Endothelial cell of umbilical vein (primary cell): ENCODE data around the gene BCL7A. TPM values are rescaled to one million over a fixed set of nuclear protein-coding genes. Genes with fewer than 3 reads are reported as not detected.

Source experiments
- BruUV-seq: library from RNA; stranded (reverse); fragments of 400-500 nt; replicated peaks from 2 replicates; lab custom pipeline; 2021; lab: Mats Ljungman, UMichigan
- CTCF ChIA-PET: fragments of 300-600, 350-600 bp; sonication (Branson Sonifier 250); formaldehyde crosslinking; loops from one replicate; lab custom pipeline; 2021; ENCODE audit warnings: antibody characterized with exemption, inconsistent platforms; lab: Charles Lee
- POLR2A ChIA-PET: fragments of 300-600, 350-600 bp; sonication (Branson Sonifier 250); formaldehyde crosslinking; loops from one replicate; lab custom pipeline; 2021; ENCODE audit warnings: antibody characterized with exemption, inconsistent platforms; lab: Charles Lee
- DNase-seq: peaks from one replicate; pipeline ENCODE4 v3.0.0-alpha.2; 2011; ENCODE audit warnings: low read depth, low spot score
- FAIRE-seq: peaks from 2 replicates; lab custom pipeline; 2011; peaks lifted over from hg19 to GRCh38; lab: Jason Lieb, UNC
- H2AFZ ChIP-seq: 2 replicates; pipeline ENCODE4 v1.6.0; 2012; ENCODE audit warnings: low read depth, low read length, control low read depth, inconsistent platforms
- H3K27ac ChIP-seq: 2 replicates; pipeline ENCODE4 v1.5.1; 2011; ENCODE audit warnings: low read depth, mild to moderate bottlenecking, control low read depth, low read length, moderate library complexity; ENCODE audit not compliant: insufficient read depth
- H3K27me3 ChIP-seq, 2 experiments: 2 replicates each; pipeline versions ENCODE4 v1.6.0 to v1.6.1; 2011; ENCODE audit warnings: low read length in 2 of 2, mixed read lengths in 1 of 2; ENCODE audit not compliant: control insufficient read depth in 2 of 2, insufficient read depth in 2 of 2
- H3K36me3 ChIP-seq, 2 experiments: 2 replicates in 1 of 2; 3 replicates in 1 of 2; pipeline ENCODE4 v1.5.1; 2011; ENCODE audit warnings: low read length in 2 of 2, mild to moderate bottlenecking in 1 of 2, moderate library complexity in 1 of 2; ENCODE audit not compliant: control insufficient read depth in 2 of 2, insufficient read depth in 2 of 2; ENCODE audit errors: extremely low read depth in 1 of 2
- H3K4me1 ChIP-seq: 3 replicates; pipeline ENCODE4 v1.5.1; 2011; ENCODE audit warnings: mild to moderate bottlenecking, low read length; ENCODE audit not compliant: control insufficient read depth, insufficient read depth; ENCODE audit errors: extremely low read depth
- H3K4me2 ChIP-seq: 2 replicates; pipeline ENCODE4 v1.6.1; 2011; ENCODE audit warnings: low read length, control low read depth, mixed read lengths; ENCODE audit not compliant: insufficient read depth
- H3K4me3 ChIP-seq, 3 experiments: fragments of 200-600 bp in 1 of 3; sonication (generic), shearing (Covaris generic) in 1 of 3; replicated peaks in 1 of 3; 2 replicates each; pipeline ENCODE4 v1.5.1; 2011 to 2016; ENCODE audit warnings: control low read depth in 3 of 3, low read length in 3 of 3, mild to moderate bottlenecking in 2 of 3, inconsistent platforms in 1 of 3, low read depth in 1 of 3, moderate library complexity in 1 of 3; ENCODE audit not compliant: insufficient read depth in 1 of 3
- H3K79me2 ChIP-seq: 2 replicates; pipeline ENCODE4 v1.6.0; 2012; ENCODE audit warnings: low read length, inconsistent platforms; ENCODE audit not compliant: control insufficient read depth, insufficient read depth
- H3K9ac ChIP-seq: replicated peaks from 2 replicates; pipeline ENCODE3; 2011; ENCODE audit warnings: low read length, control low read depth; ENCODE audit not compliant: insufficient read depth; ENCODE audit errors: extremely low read depth
- H3K9me1 ChIP-seq: replicated peaks from 3 replicates; pipeline ENCODE4 v1.6.0; 2011; ENCODE audit warnings: mild to moderate bottlenecking, low read length; ENCODE audit not compliant: control insufficient read depth, insufficient read depth; ENCODE audit errors: extremely low read depth
- H3K9me3 ChIP-seq: replicated peaks from 2 replicates; pipeline ENCODE4 v1.5.1; 2012; ENCODE audit warnings: low read length, inconsistent platforms; ENCODE audit not compliant: control insufficient read depth, insufficient read depth
- H4K20me1 ChIP-seq: replicated peaks from 2 replicates; pipeline ENCODE3; 2011; ENCODE audit warnings: mild to moderate bottlenecking, low read length; ENCODE audit not compliant: control insufficient read depth, insufficient read depth; ENCODE audit errors: extremely low read depth
- CTCF ChIP-seq, 2 donors: IDR thresholded peaks; 1 replicate in 1 of 2; 2 replicates in 1 of 2; pipeline ENCODE4 v1.5.1; 2011; ENCODE audit warnings: low read length in 2 of 2, mild to moderate bottlenecking in 2 of 2, moderate library complexity in 2 of 2, control low read depth in 1 of 2, inconsistent platforms in 1 of 2, low read depth in 1 of 2; ENCODE audit not compliant: insufficient read depth in 1 of 2; ENCODE audit errors: extremely low read depth in 1 of 2
- GATA2 ChIP-seq: IDR thresholded peaks from 2 replicates; pipeline ENCODE4 v1.7.0; 2011; ENCODE audit warnings: low read depth, mild to moderate bottlenecking, moderate library complexity, mixed read lengths, low read length; ENCODE audit not compliant: insufficient read length, insufficient read depth
- JUN ChIP-seq: IDR thresholded peaks from 2 replicates; pipeline ENCODE4 v1.6.1; 2011; ENCODE audit warnings: borderline replicate concordance, low read depth; ENCODE audit not compliant: insufficient read length, insufficient read depth
- MAX ChIP-seq: IDR thresholded peaks from 2 replicates; pipeline ENCODE4 v1.6.1; 2011; ENCODE audit not compliant: insufficient read depth, insufficient read length
- MYC ChIP-seq: IDR thresholded peaks from one replicate; pipeline ENCODE4 v1.6.1; 2011; ENCODE audit warnings: mild to moderate bottlenecking, low read depth, low read length
- POLR2A ChIP-seq: IDR thresholded peaks from 2 replicates; pipeline ENCODE4 v1.6.1; 2012; ENCODE audit warnings: low read depth, mild to moderate bottlenecking, control low read depth, low read length
- POLR2AphosphoS5 ChIP-seq: IDR thresholded peaks from 2 replicates; pipeline ENCODE4 v1.6.1; 2012; ENCODE audit warnings: low read depth, mild to moderate bottlenecking, control low read depth, low read length, moderate library complexity; ENCODE audit not compliant: insufficient read depth
- dilution Hi-C: fragments of 300-500 bp; cut with MboI; formaldehyde crosslinking; loops from one replicate; pipeline ENCODE4 v1.15.0; 2019; ENCODE audit warnings: low sequenced_read_pairs; ENCODE audit not compliant: extremely low pct_ligation_motif_present
- intact Hi-C: fragments of 100-400 bp; cut with micrococcal nuclease; formaldehyde crosslinking; loops from one replicate; pipeline ENCODE4 v1.10.0; 2022
- polyA plus RNA-seq, 4 experiments: library from polyadenylated mRNA; depleted of rRNA in 3 of 4; stranded (reverse) in 3 of 4; unstranded in 1 of 4; fragments of >200 nt; gene quantifications; 2 replicates each; pipeline versions ENCODE4 v1.2.1 to v1.2.3, GENCODE V29; 2011 to 2012; ENCODE audit warnings: missing spikeins in 1 of 4
- total RNA-seq: library from RNA; stranded (reverse); gene quantifications from 2 replicates; pipeline ENCODE4 v1.2.3, GENCODE V29; 2021

Gene BCL7A
- total and polyA plus RNA-seq, 2 donors (not counting 3 experiments of a cell fraction or from before 2014, with no cell fraction given), result 9.7 to 11.1 TPM

GRCh38 chr12:121980892-121981272 is 40.8 kb upstream of the BCL7A start:
- Histone ChIP-seq H3K27me3 (no peaks in the 10 kb centered on the region), H3K4me2 (no peak overlapping the region), H3K36me3 (no peaks in the 10 kb centered on the region), H3K79me2 (no peaks in the 10 kb centered on the region), H3K9me1 (no peaks in the 10 kb centered on the region), H2AFZ (no peak overlapping the region), H3K4me3 (no peak overlapping the region), H3K9ac (no peak overlapping the region), H3K4me1 (peaks cover 4% of the 10 kb centered on the region), H4K20me1 (no peaks in the 10 kb centered on the region), H3K9me3 (no peaks in the 10 kb centered on the region), H3K27ac (no peak overlapping the region)
- dilution Hi-C loops, result no loop called here
- ChIA-PET POLR2A (interaction anchor here (0.6 kb wide), 1 partner anchor 503 kb away, joined by 3 read pairs; no protein-coding TSS in a partner anchor), CTCF (no interaction called here)
- DNase-seq (no peak), FAIRE-seq (no peak)
- no TSS peak for BruUV-seq
- TF ChIP-seq JUN, result no peak
- no peak for TF ChIP-seq CTCF (IDR thresholded peaks at IDR 0.05; ENCODE audit: extremely low read depth in 1 of 2, insufficient read depth in 1 of 2, low read depth in 1 of 2, low read length in 2 of 2)
- no peak for TF ChIP-seq POLR2AphosphoS5
- no peak for TF ChIP-seq POLR2A
- TF ChIP-seq GATA2, result no peak
- no peak for TF ChIP-seq MYC
- no peak for TF ChIP-seq MAX
- intact Hi-C loops, result no loop called here
